ENCODE measurements around the gene NEIL3. TPM values are rescaled to one million over a fixed set of nuclear protein-coding genes. Genes with fewer than 3 reads are reported as not detected.

NEIL3 gene
- total RNA-seq, 1 donor from 2014 or later: 0.98 TPM

GRCh38 chr4:177322266-177322665 is 12.6 kb downstream of the NEIL3 start:
- Histone ChIP-seq H3K4me3 (no peak overlapping the region), H3K36me3 (no peaks in the 10 kb centered on the region), H3K27ac (no peak overlapping the region), H3K4me1 (no peaks in the 10 kb centered on the region), H3K27me3 (no peaks in the 10 kb centered on the region), H3K9me3 (no peaks in the 10 kb centered on the region)
- intact Hi-C loops (cut with DNase I): no loop called here
- no peak for DNase-seq (ENCODE audit: extremely low spot score in 2 of 2)
- TF ChIP-seq POLR2AphosphoS5 (IDR thresholded peaks at IDR 0.05; ENCODE audit: insufficient read depth in 1 of 2, low read depth in 1 of 2): no peak

GRCh38 chr4:177322881-177323280 is 13.2 kb downstream of the NEIL3 start:
- Histone ChIP-seq H3K27me3 (no peaks in the 10 kb centered on the region), H3K27ac (no peak overlapping the region), H3K4me1 (no peaks in the 10 kb centered on the region), H3K4me3 (no peak overlapping the region), H3K9me3 (no peaks in the 10 kb centered on the region), H3K36me3 (no peaks in the 10 kb centered on the region)
- DNase-seq (ENCODE audit: extremely low spot score in 2 of 2): no peak
- TF ChIP-seq, protein P1, sequence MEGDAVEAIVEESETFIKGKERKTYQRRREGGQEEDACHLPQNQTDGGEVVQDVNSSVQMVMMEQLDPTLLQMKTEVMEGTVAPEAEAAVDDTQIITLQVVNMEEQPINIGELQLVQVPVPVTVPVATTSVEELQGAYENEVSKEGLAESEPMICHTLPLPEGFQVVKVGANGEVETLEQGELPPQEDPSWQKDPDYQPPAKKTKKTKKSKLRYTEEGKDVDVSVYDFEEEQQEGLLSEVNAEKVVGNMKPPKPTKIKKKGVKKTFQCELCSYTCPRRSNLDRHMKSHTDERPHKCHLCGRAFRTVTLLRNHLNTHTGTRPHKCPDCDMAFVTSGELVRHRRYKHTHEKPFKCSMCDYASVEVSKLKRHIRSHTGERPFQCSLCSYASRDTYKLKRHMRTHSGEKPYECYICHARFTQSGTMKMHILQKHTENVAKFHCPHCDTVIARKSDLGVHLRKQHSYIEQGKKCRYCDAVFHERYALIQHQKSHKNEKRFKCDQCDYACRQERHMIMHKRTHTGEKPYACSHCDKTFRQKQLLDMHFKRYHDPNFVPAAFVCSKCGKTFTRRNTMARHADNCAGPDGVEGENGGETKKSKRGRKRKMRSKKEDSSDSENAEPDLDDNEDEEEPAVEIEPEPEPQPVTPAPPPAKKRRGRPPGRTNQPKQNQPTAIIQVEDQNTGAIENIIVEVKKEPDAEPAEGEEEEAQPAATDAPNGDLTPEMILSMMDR (IDR thresholded peaks at IDR 0.05): no peak
- no peak for TF ChIP-seq POLR2AphosphoS5 (IDR thresholded peaks at IDR 0.05; ENCODE audit: insufficient read depth in 1 of 2, low read depth in 1 of 2)
- no peak for TF ChIP-seq POLR2A (IDR thresholded peaks at IDR 0.05)
- intact Hi-C loops (cut with DNase I): no loop called here

DNA sequence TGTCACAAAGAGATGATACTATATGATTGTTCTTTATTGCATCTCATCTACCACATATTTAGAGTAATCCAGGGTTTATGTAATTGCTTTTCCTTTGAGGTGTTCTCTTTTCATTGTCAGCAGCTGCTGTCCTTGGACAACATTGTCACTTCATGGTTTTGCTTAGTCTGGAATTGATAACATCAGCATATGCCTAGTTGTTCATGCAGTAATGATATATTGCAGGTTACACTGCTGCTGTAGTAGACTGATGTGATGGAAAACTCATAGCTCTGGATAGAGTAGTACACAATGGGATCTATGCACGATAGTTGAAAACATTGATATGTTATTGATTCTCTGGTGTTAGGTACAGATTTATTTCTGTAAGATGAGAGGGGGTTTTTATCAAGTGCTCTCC is 13.7 kb downstream of the NEIL3 start:
- TF ChIP-seq POLR2AphosphoS5 (IDR thresholded peaks at IDR 0.05; ENCODE audit: insufficient read depth in 1 of 2, low read depth in 1 of 2): no peak
- TF ChIP-seq, protein P1 (IDR thresholded peaks at IDR 0.05): no peak
- TF ChIP-seq POLR2A (IDR thresholded peaks at IDR 0.05): no peak
- H3K4me1 ChIP-seq: no peaks in the 10 kb centered on the region
- no peaks in the 10 kb centered on the region for H3K9me3 ChIP-seq
- DNase-seq (ENCODE audit: extremely low spot score in 2 of 2): no peak
- no peak overlapping the region for H3K4me3 ChIP-seq
- no peaks in the 10 kb centered on the region for H3K36me3 ChIP-seq
- intact Hi-C loops (cut with DNase I): no loop called here
- H3K27ac ChIP-seq: no peak overlapping the region
- H3K27me3 ChIP-seq: no peaks in the 10 kb centered on the region

- H3K36me3 ChIP-seq: no peaks in the 10 kb centered on the region
- TF ChIP-seq POLR2AphosphoS5 (IDR thresholded peaks at IDR 0.05; ENCODE audit: insufficient read depth in 1 of 2, low read depth in 1 of 2) (no peak), POLR2A (IDR thresholded peaks at IDR 0.05) (no peak)
- TF ChIP-seq, protein P1 (IDR thresholded peaks at IDR 0.05): no peak
- intact Hi-C loops (cut with DNase I): no loop called here
- DNase-seq (ENCODE audit: extremely low spot score in 2 of 2): no peak
- no peaks in the 10 kb centered on the region for H3K4me1 ChIP-seq
- no peaks in the 10 kb centered on the region for H3K9me3 ChIP-seq
- H3K27ac ChIP-seq: no peak overlapping the region
- H3K4me3 ChIP-seq: no peak overlapping the region
- H3K27me3 ChIP-seq: no peaks in the 10 kb centered on the region
Measured at GRCh38 chr4:177332119-177332518, 22.4 kb downstream of the NEIL3 start.

DNA sequence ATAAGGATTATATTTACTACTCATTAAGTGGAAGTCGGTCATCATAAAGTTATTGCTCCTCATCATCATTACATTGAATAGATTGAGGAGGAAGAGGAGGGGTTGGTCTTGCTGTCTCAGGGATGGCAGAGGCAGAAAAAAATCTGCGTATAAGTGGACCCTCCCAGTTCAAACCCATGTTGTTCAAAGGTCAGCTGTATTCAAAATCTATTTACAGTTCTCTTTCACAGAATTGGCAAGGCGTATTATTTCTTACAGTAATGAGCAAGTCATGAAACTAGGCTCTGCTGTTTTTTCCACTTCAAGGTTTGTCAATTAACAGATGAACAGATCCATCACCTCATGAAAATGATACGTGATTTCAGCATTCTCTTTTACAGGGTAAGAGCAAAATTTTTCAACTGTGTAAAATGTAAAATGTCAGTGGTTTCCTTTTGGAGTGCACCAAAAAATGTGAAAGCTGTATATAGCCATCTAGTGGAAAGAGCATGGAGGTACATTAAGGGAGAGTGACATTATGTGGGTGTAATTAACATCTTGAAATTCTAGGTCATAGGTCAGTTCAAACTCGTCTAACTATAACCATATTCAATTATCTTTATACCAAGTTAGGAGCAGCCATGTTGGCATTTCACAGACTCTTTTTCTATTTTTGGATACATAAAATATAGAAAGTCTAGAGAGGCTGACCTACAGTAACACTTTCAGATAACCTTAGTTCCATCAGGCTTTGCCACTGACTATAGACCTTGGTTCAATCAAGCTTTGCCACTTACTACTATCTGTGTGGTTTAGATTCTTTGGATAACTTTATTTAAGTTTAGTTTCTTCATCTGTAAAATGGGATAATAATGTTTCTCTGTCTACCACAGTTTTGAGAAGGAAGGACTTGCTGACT is 30.1 kb downstream of the NEIL3 start:
- Histone ChIP-seq H3K9me3 (no peaks in the 10 kb centered on the region), H3K4me1 (no peaks in the 10 kb centered on the region), H3K4me3 (no peak overlapping the region), H3K36me3 (no peaks in the 10 kb centered on the region), H3K27me3 (no peaks in the 10 kb centered on the region), H3K27ac (no peak overlapping the region)
- intact Hi-C loops (cut with DNase I): no loop called here
- no peak for TF ChIP-seq POLR2AphosphoS5 (IDR thresholded peaks at IDR 0.05; ENCODE audit: insufficient read depth in 1 of 2, low read depth in 1 of 2)
- TF ChIP-seq, protein P1 (IDR thresholded peaks at IDR 0.05): peak in 2 of 3 experiments; percentile 52 to 61
- no peak for TF ChIP-seq POLR2A (IDR thresholded peaks at IDR 0.05)
- no peak for DNase-seq (ENCODE audit: extremely low spot score in 2 of 2)
